IMR-90 (cell line): Measurements from ENCODE around the gene COQ6. TPM values are rescaled to one million over a fixed set of nuclear protein-coding genes. Genes with fewer than 3 reads are reported as not detected.

ENCODE experiments used
- ATAC-seq: fragments of 200-7000 bp; cut with Tn5 transposase; 2 replicates; pipeline ENCODE4 v1.9.1; 2020; ENCODE audit warnings: low read depth, mild to moderate bottlenecking, moderate library complexity
- BruUV-seq: library from RNA; stranded (reverse); fragments of 400-500 nt; replicated peaks from 2 replicates; lab custom pipeline; 2021; lab: Mats Ljungman, UMichigan
- CTCF ChIA-PET: fragments of 300-600 bp; formaldehyde crosslinking; extraction: SDS; loops from one replicate; lab custom pipeline; 2021; ENCODE audit warnings: antibody characterized with exemption; lab: Yijun Ruan, JAX
- POLR2A ChIA-PET: fragments of 300-600 bp; sonication (Branson Sonifier 250); formaldehyde crosslinking; loops from one replicate; lab custom pipeline; 2022; ENCODE audit warnings: antibody characterized with exemption; ENCODE audit not compliant: unreplicated experiment; lab: Charles Lee
- DNase-seq: peaks from one replicate; pipeline ENCODE4 v3.0.0; 2013
- H2AFZ ChIP-seq: replicated peaks from 2 replicates; pipeline ENCODE3; 2013; ENCODE audit warnings: low read length, mild to moderate bottlenecking; ENCODE audit not compliant: poor library complexity
- H2AK5ac ChIP-seq: 2 replicates; pipeline ENCODE4 v1.6.1; 2013; ENCODE audit warnings: low read depth, low read length, inconsistent platforms
- H2AK9ac ChIP-seq: replicated peaks from 2 replicates; pipeline ENCODE3; 2013; ENCODE audit warnings: mild to moderate bottlenecking, low read depth, low read length, moderate library complexity; ENCODE audit not compliant: poor library complexity
- H2BK120ac ChIP-seq: 2 replicates; pipeline ENCODE4 v1.6.1; 2013; ENCODE audit warnings: low read depth, low read length, inconsistent platforms
- H2BK15ac ChIP-seq: 3 replicates; pipeline ENCODE4 v1.6.1; 2013; ENCODE audit warnings: low read depth, low read length, inconsistent platforms
- H2BK20ac ChIP-seq: 2 replicates; pipeline ENCODE4 v1.6.1; 2013; ENCODE audit warnings: low read depth, mild to moderate bottlenecking, inconsistent platforms, low read length, moderate library complexity
- H2BK5ac ChIP-seq: 2 replicates; pipeline ENCODE4 v1.6.1; 2013; ENCODE audit warnings: mild to moderate bottlenecking, low read depth, low read length, inconsistent platforms; ENCODE audit not compliant: poor library complexity, severe bottlenecking
- H3K14ac ChIP-seq: replicated peaks from 2 replicates; pipeline ENCODE4 v1.6.1; 2013; ENCODE audit warnings: low read depth, low read length, inconsistent platforms
- H3K18ac ChIP-seq: 2 replicates; pipeline ENCODE4 v1.6.1; 2013; ENCODE audit warnings: low read depth, low read length, control low read depth
- H3K23ac ChIP-seq: 2 replicates; pipeline ENCODE4 v1.6.1; 2013; ENCODE audit warnings: low read depth, low read length, inconsistent platforms
- H3K27ac ChIP-seq: 2 replicates; pipeline ENCODE4 v1.5.1; 2013; ENCODE audit warnings: mild to moderate bottlenecking, control low read depth, low read length; ENCODE audit not compliant: insufficient read depth
- H3K27me3 ChIP-seq: 2 replicates; pipeline ENCODE4 v1.6.1; 2013; ENCODE audit warnings: low read length; ENCODE audit not compliant: control insufficient read depth, insufficient read depth
- H3K36me3 ChIP-seq: 2 replicates; pipeline ENCODE4 v1.6.1; 2013; ENCODE audit warnings: low read length, mixed read lengths; ENCODE audit not compliant: control insufficient read depth, insufficient read depth
- H3K4ac ChIP-seq: 2 replicates; pipeline ENCODE4 v1.6.1; 2013; ENCODE audit warnings: low read depth, low read length, inconsistent platforms
- H3K4me1 ChIP-seq: 2 replicates; pipeline ENCODE4 v1.6.1; 2013; ENCODE audit warnings: low read length, mixed read lengths; ENCODE audit not compliant: control insufficient read depth, insufficient read depth
- H3K4me2 ChIP-seq: 2 replicates; pipeline ENCODE4 v1.6.1; 2013; ENCODE audit warnings: low read depth, mild to moderate bottlenecking, control low read depth, low read length, moderate library complexity
- H3K4me3 ChIP-seq: 2 replicates; pipeline ENCODE4 v1.5.1; 2013; ENCODE audit warnings: low read depth, mild to moderate bottlenecking, control low read depth, low read length, moderate library complexity; ENCODE audit not compliant: insufficient read depth
- H3K56ac ChIP-seq: 2 replicates; pipeline ENCODE4 v1.6.1; 2013; ENCODE audit warnings: low read length, inconsistent platforms; ENCODE audit not compliant: insufficient read depth; ENCODE audit errors: extremely low read depth
- H3K79me1 ChIP-seq, 2 experiments: 2 replicates each; pipeline ENCODE4 v1.6.1; 2013; ENCODE audit warnings: low read length in 2 of 2, inconsistent platforms in 1 of 2, low read depth in 1 of 2
- H3K9ac ChIP-seq: 2 replicates; pipeline ENCODE4 v1.6.1; 2013; ENCODE audit warnings: low read depth, low read length, control low read depth
- H3K9me1 ChIP-seq: 2 replicates; pipeline ENCODE4 v1.6.1; 2013; ENCODE audit warnings: low read length, inconsistent platforms; ENCODE audit not compliant: insufficient read depth
- H3K9me3 ChIP-seq: 2 replicates; pipeline ENCODE4 v1.6.1; 2013; ENCODE audit warnings: low read length; ENCODE audit not compliant: control insufficient read depth, insufficient read depth
- H4K20me1 ChIP-seq: 2 replicates; pipeline ENCODE4 v1.6.1; 2013; ENCODE audit warnings: low read length, inconsistent platforms; ENCODE audit not compliant: insufficient read depth
- H4K5ac ChIP-seq: 2 replicates; pipeline ENCODE4 v1.6.1; 2013; ENCODE audit warnings: mild to moderate bottlenecking, low read depth, low read length, control low read depth
- H4K8ac ChIP-seq, 2 experiments: 2 replicates each; pipeline ENCODE4 v1.6.1; 2013; ENCODE audit warnings: low read depth in 2 of 2, low read length in 2 of 2, control low read depth in 1 of 2, inconsistent platforms in 1 of 2
- H4K91ac ChIP-seq: 2 replicates; pipeline ENCODE4 v1.6.1; 2013; ENCODE audit warnings: low read depth, low read length, inconsistent platforms; ENCODE audit not compliant: insufficient read depth
- ELK1 ChIP-seq: fragments of 150-350 bp; IDR thresholded peaks from 2 replicates; pipeline ENCODE4 v1.6.1; 2016; ENCODE audit warnings: low read depth, mild to moderate bottlenecking, low read length, moderate library complexity, borderline replicate concordance
- MAZ ChIP-seq: IDR thresholded peaks from 2 replicates; pipeline ENCODE4 v1.6.1; 2012; ENCODE audit warnings: low read depth, mild to moderate bottlenecking, low read length, improper control_type of control experiment, moderate library complexity, borderline replicate concordance
- RCOR1 ChIP-seq: IDR thresholded peaks from 2 replicates; pipeline ENCODE4 v1.6.1; 2012; ENCODE audit warnings: mild to moderate bottlenecking, low read length, improper control_type of control experiment; ENCODE audit not compliant: insufficient replicate concordance
- SMC3 ChIP-seq: fragments of 150-350 bp; IDR thresholded peaks from 2 replicates; pipeline ENCODE4 v1.6.1; 2016; ENCODE audit warnings: low read depth, mild to moderate bottlenecking, antibody characterized with exemption, low read length, moderate library complexity
- WGBS, 2 experiments: methylation state at CpG; one replicate each; pipeline versions ENCODE4 v1.1.5 to v1.1.7; 2013; ENCODE audit warnings: missing lambda C conversion rate in 2 of 2; ENCODE audit not compliant: insufficient read length in 1 of 2; ENCODE audit errors: extremely low coverage in 2 of 2; 5-methylcytosine and 5-hydroxymethylcytosine counted together
- dilution Hi-C: fragments of 300-500 bp; cut with HindIII; formaldehyde crosslinking; loops from one replicate; pipeline ENCODE4 v1.14.3; 2018; ENCODE audit warnings: low sequenced_read_pairs; ENCODE audit not compliant: unreplicated experiment
- in situ Hi-C: fragments of 300-500 bp; cut with MboI; formaldehyde crosslinking; loops from 3 replicates; pipeline ENCODE4 v1.14.3; 2019; ENCODE audit warnings: low sequenced_read_pairs, inconsistent platforms, mixed read lengths
- intact Hi-C: fragments of 100-400 bp; cut with micrococcal nuclease; formaldehyde crosslinking; loops from 2 replicates; pipeline ENCODE4 v1.10.0; 2022
- polyA plus RNA-seq, 3 experiments: library from polyadenylated mRNA; depleted of rRNA; stranded (reverse); fragments of >200 nt; gene quantifications; 2 replicates each; pipeline ENCODE4 v1.2.3, GENCODE V29; 2012; ENCODE audit warnings: low replicate concordance in 1 of 3
- total RNA-seq: library from RNA; depleted of rRNA; stranded (reverse); fragments of >200 nt; gene quantifications from 2 replicates; pipeline ENCODE4 v1.2.3, GENCODE V29; 2012

Gene COQ6
- total and polyA plus RNA-seq, 2 of the 4 experiments (the other 2 are of a cell fraction) = 21.0 to 28.6 TPM

- Histone ChIP-seq H4K91ac (peak overlapping the region; percentile 61; the same call in 1 of the 2 replicates), H4K20me1 (peaks cover 3% of the 10 kb centered on the region; the same call in 1 of the 2 replicates), H2BK15ac (0 out of 3 replicates have a peak overlapping the region, but pooled peaks have one; percentile 5), H3K9ac (no peak overlapping the region), H3K4me3 (no peak overlapping the region), H3K18ac (peak overlapping the region; percentile 78), H2BK5ac (peak overlapping the region; percentile 59), H2BK20ac (peak overlapping the region; percentile 32; the same call in 1 of the 2 replicates), H3K4ac (peak overlapping the region; percentile 48), H2AK5ac (peak overlapping the region; percentile 54), H2BK120ac (peak overlapping the region; percentile 65; the same call in 1 of the 2 replicates), H3K14ac (peak overlapping the region; percentile 24; the same call in 1 of the 2 replicates), H3K56ac (no peak overlapping the region), H3K4me1 (peaks cover 10% of the 10 kb centered on the region), H3K4me2 (peak overlapping the region; percentile 74), H3K27ac (peak overlapping the region; percentile 75; the same call in 1 of the 2 replicates), H2AK9ac (no peak overlapping the region), H3K9me1 (peaks cover 12% of the 10 kb centered on the region), H3K36me3 (0 out of 2 replicates have a peak, but pooled peaks cover 3% of the 10 kb centered on the region), H3K79me1 (no peaks in the 10 kb centered on the region), H2AFZ (no peak overlapping the region), H3K23ac (peak overlapping the region; percentile 55; the same call in 1 of the 2 replicates), H3K27me3 (no peaks in the 10 kb centered on the region), H3K9me3 (no peaks in the 10 kb centered on the region), H4K5ac (peak overlapping the region; percentile 33), H4K8ac (peak overlapping the region in 1 of 2 experiments; percentile 57; a peak in 1 of 4 replicates)
- DNase-seq (peak; percentile 86), ATAC-seq (peak; percentile 94)
- ChIA-PET POLR2A (no interaction called here), CTCF (no interaction called here)
- TF ChIP-seq SMC3 (0 out of 2 replicates have a peak, but pooled peaks have one; percentile 6), MAZ (no peak), ELK1 (no peak), RCOR1 (no peak)
- in situ Hi-C loops (no loop called here), dilution Hi-C loops (no loop called here), intact Hi-C loops (loop anchor here (2.0 kb wide), 1 partner anchor 41 kb away; the partner anchor contains the start of genes BBOF1 and ENTPD5)
- no TSS peak for BruUV-seq
- 40% methylated on average over 2 of the region's 4 CpGs; no CpG with 5 or more reads in 1 of the 2 experiments for WGBS, 2 experiments
Observed at GRCh38 chr14:73977896-73978295, 27.8 kb downstream of the COQ6 start.
